Lung (tissue), 12 donors: Measurements from ENCODE around the gene AGAP2. TPM values are rescaled to one million over a fixed set of nuclear protein-coding genes. Genes with fewer than 3 reads are reported as not detected.

Source experiments
- ATAC-seq: fragments of 200-7000 bp; cut with Tn5 transposase; one replicate; pipeline ENCODE4 v1.9.1; 2020; ENCODE audit warnings: moderate number of reproducible peaks; ENCODE audit not compliant: insufficient read depth, low FRiP score
- DNase-seq, 3 donors: peaks; one replicate each; pipeline ENCODE4 v3.0.0-alpha.2; 2013 to 2017
- H3K27ac ChIP-seq, 2 donors: one replicate each; pipeline ENCODE4 v1.5.1; 2013; ENCODE audit warnings: mild to moderate bottlenecking in 2 of 2, moderate library complexity in 2 of 2, control low read depth in 1 of 2, inconsistent platforms in 1 of 2, low read depth in 1 of 2, low read length in 1 of 2
- H3K27me3 ChIP-seq, 3 donors: one replicate each; pipeline ENCODE4 v1.5.1; 2013; ENCODE audit warnings: low read length in 2 of 3; ENCODE audit not compliant: control insufficient read depth in 3 of 3, insufficient read depth in 3 of 3
- H3K36me3 ChIP-seq, 4 donors: one replicate each; pipeline ENCODE4 v1.5.1; 2013; ENCODE audit warnings: low read length in 4 of 4, mild to moderate bottlenecking in 1 of 4, moderate library complexity in 1 of 4; ENCODE audit not compliant: control insufficient read depth in 4 of 4, insufficient read depth in 4 of 4
- H3K4me1 ChIP-seq, 5 donors: one replicate each; pipeline ENCODE4 v1.5.1; 2013; ENCODE audit warnings: low read length in 5 of 5, mild to moderate bottlenecking in 2 of 5, moderate library complexity in 1 of 5; ENCODE audit not compliant: control insufficient read depth in 5 of 5, insufficient read depth in 5 of 5
- H3K4me3 ChIP-seq: one replicate; pipeline ENCODE4 v1.5.1; 2013; ENCODE audit warnings: mild to moderate bottlenecking, control low read depth, moderate library complexity
- H3K9ac ChIP-seq, 2 donors: one replicate each; pipeline ENCODE4 v1.5.1; 2013; ENCODE audit warnings: low read length in 2 of 2, control low read depth in 1 of 2; ENCODE audit not compliant: insufficient read depth in 1 of 2
- H3K9me3 ChIP-seq, 4 donors: one replicate each; pipeline ENCODE4 v1.5.1; 2013; ENCODE audit warnings: low read length in 3 of 4, mild to moderate bottlenecking in 1 of 4, moderate library complexity in 1 of 4; ENCODE audit not compliant: control insufficient read depth in 4 of 4, insufficient read depth in 3 of 4
- CTCF ChIP-seq: IDR thresholded peaks from 2 replicates; pipeline ENCODE4 v1.5.1; 2012; ENCODE audit warnings: mild to moderate bottlenecking; ENCODE audit errors: control extremely low read depth, extremely low read depth
- WGBS, 2 donors: extraction: QIAGEN DNeasy Blood & Tissue Kit; methylation state at CpG; one replicate each; pipeline ENCODE4 v1.1.7; 2013; 5-methylcytosine and 5-hydroxymethylcytosine counted together
- polyA plus RNA-seq, 2 donors: library from polyadenylated mRNA; stranded (reverse); fragments of 200-250 nt; gene quantifications; one replicate each; pipeline ENCODE4 v1.2.1, GENCODE V29; 2013
- total RNA-seq, 2 donors: library from RNA; depleted of rRNA in 1 of 2; stranded (reverse); fragments of >200 nt in 1 of 2; gene quantifications; one replicate each; pipeline ENCODE4 v1.2.1, GENCODE V29; 2014 to 2021
- donor health status: control.
- donor health status: control.
- donor health status: Bipolar disorder and iron deficiency.
- donor health status: healthy.
- donor health status: DM: yes; HTN: yes; CAD: no.

AGAP2 gene
- total and polyA plus RNA-seq, 4 donors = 1.4 to 4.8 (median 3.0) TPM

GRCh38 chr12:57755454-57756372 is 17.2 kb upstream of the AGAP2 start:
- WGBS, 2 donors = 1% methylated on average over 41 to 76 of the region's 76 CpGs
- TF ChIP-seq CTCF = no peak
- H3K4me1 ChIP-seq = peaks cover 5 to 39% (median 15%) of the 10 kb centered on the region in 5 donors
- peak overlapping the region in 1 of 2 donors; percentile 74 for H3K27ac ChIP-seq
- ATAC-seq (no peak), DNase-seq (peak in 1 of 3 donors; percentile 46)
- H3K27me3 ChIP-seq = no peaks in the 10 kb centered on the region
- H3K36me3 ChIP-seq = peaks cover 0 to 12% (median 5%) of the 10 kb centered on the region in 4 donors
- peak overlapping the region; percentile 18 to 19 for H3K9ac ChIP-seq
- peaks cover 0 to 5% (median 0%) of the 10 kb centered on the region in 4 donors for H3K9me3 ChIP-seq
- peak overlapping the region; percentile 71 for H3K4me3 ChIP-seq

GRCh38 chr12:57755194-57755453 is 16.6 kb upstream of the AGAP2 start:
- Histone ChIP-seq H3K9me3 (peaks cover 0 to 5% (median 0%) of the 10 kb centered on the region in 4 donors), H3K9ac (no peak overlapping the region), H3K4me1 (peaks cover 5 to 42% (median 16%) of the 10 kb centered on the region in 5 donors), H3K27ac (peak overlapping the region in 1 of 2 donors; percentile 73), H3K27me3 (no peaks in the 10 kb centered on the region), H3K36me3 (peaks cover 0 to 16% (median 11%) of the 10 kb centered on the region in 4 donors), H3K4me3 (peak overlapping the region; percentile 71)
- no peak for TF ChIP-seq CTCF
- DNase-seq (no peak), ATAC-seq (no peak)
- 0% methylated on average over 3 to 34 of the region's 34 CpGs for WGBS, 2 donors

GRCh38 chr12:57754411-57755193 is 16.1 kb upstream of the AGAP2 start, which contains the start of gene MARCHF9:
Gene MARCHF9 (plus strand): TSS chr12:57755103. CDS start chr12:57755529, 426 bp downstream.
- peaks cover 0 to 19% (median 11%) of the 10 kb centered on the region in 4 donors for H3K36me3 ChIP-seq
- peaks cover 0 to 5% (median 0%) of the 10 kb centered on the region in 4 donors for H3K9me3 ChIP-seq
- TF ChIP-seq CTCF = no peak
- H3K27ac ChIP-seq = peak within 1 kb of the TSS in 1 of 2 donors; percentile 74
- H3K9ac ChIP-seq = peak within 1 kb of the TSS; percentile 18 to 47
- peak within 1 kb of the TSS; percentile 71 for H3K4me3 ChIP-seq
- 1 to 3% methylated on average over 14 to 41 of the region's 41 CpGs for WGBS, 2 donors
- DNase-seq (peak in 2 of 3 donors; percentile 64 to 78), ATAC-seq (no peak)
- H3K4me1 ChIP-seq = peaks cover 5 to 42% (median 16%) of the 10 kb centered on the region in 5 donors
- no peaks in the 10 kb centered on the region for H3K27me3 ChIP-seq
